Gastrocnemius medialis (tissue), 4 donors: ENCODE results near the gene PHTF2. TPM values are rescaled to one million over a fixed set of nuclear protein-coding genes. Genes with fewer than 3 reads are reported as not detected.
A peak's percentile ranks its signal among the peaks of the same experiment; 100 is the strongest.

ENCODE experiments used
- ATAC-seq, 2 donors: fragments of 150-250 bp; one replicate each; pipeline ENCODE4 v1.9.1; 2016
- DNase-seq, 2 donors: peaks; one replicate each; pipeline ENCODE4 v3.0.0-alpha.2; 2019
- H3K27ac ChIP-seq, 4 donors: fragments of 200-600 bp; sonication (generic); 1 replicate in 1 of 4; 2 replicates in 3 of 4; pipeline ENCODE4 v1.5.1; 2016 to 2018; ENCODE audit warnings: mild to moderate bottlenecking in 2 of 4, moderate library complexity in 1 of 4
- H3K27me3 ChIP-seq, 3 donors: fragments of 200-600 bp; sonication (generic) in 2 of 3; 1 replicate in 1 of 3; 2 replicates in 2 of 3; pipeline versions ENCODE4 v1.5.1 to v1.6.0; 2016 to 2019; ENCODE audit warnings: mild to moderate bottlenecking in 1 of 3, moderate library complexity in 1 of 3
- H3K36me3 ChIP-seq, 2 donors: fragments of 200-600 bp; sonication (generic) in 1 of 2; one replicate each; pipeline ENCODE4 v1.5.1; 2017 to 2018
- H3K4me1 ChIP-seq, 2 donors: fragments of 200-600 bp; sonication (generic) in 1 of 2; one replicate each; pipeline ENCODE4 v1.5.1; 2016 to 2017; ENCODE audit warnings: mild to moderate bottlenecking in 2 of 2
- H3K4me3 ChIP-seq, 4 donors: fragments of 200-600 bp; sonication (generic) in 3 of 4; 1 replicate in 1 of 4; 2 replicates in 3 of 4; pipeline ENCODE4 v1.5.1; 2016 to 2019; ENCODE audit warnings: mild to moderate bottlenecking in 2 of 4
- H3K9me3 ChIP-seq, 3 donors: fragments of 200-600 bp; sonication (generic) in 2 of 3; 1 replicate in 1 of 3; 2 replicates in 2 of 3; pipeline ENCODE4 v1.5.1; 2016 to 2019
- CTCF ChIP-seq, 5 experiments: fragments of 450-650 bp in 3 of 5; fragments of 200-600 bp in 2 of 5; sonication (generic) in 2 of 5; IDR thresholded peaks in 4 of 5; conservative IDR thresholded peaks in 1 of 5; 1 replicate in 4 of 5; 2 replicates in 1 of 5; pipeline ENCODE4 v1.5.1; 2016 to 2019; ENCODE audit warnings: antibody characterized with exemption in 5 of 5, mild to moderate bottlenecking in 3 of 5, moderate library complexity in 3 of 5
- POLR2A ChIP-seq, 2 donors: fragments of 450-650 bp; IDR thresholded peaks; one replicate each; pipeline ENCODE4 v1.6.1; 2017; ENCODE audit warnings: antibody characterized with exemption in 2 of 2, mild to moderate bottlenecking in 2 of 2, moderate library complexity in 2 of 2
- in situ Hi-C, 4 donors: fragments of 200-750 bp; cut with MboI; loops; one replicate each; pipeline versions ENCODE4 v1.15.0 to v1.8.0; 2017; ENCODE audit warnings: low sequenced_read_pairs in 4 of 4
- intact Hi-C: fragments of 100-400 bp; cut with DNase I; formaldehyde crosslinking; loops from one replicate; pipeline ENCODE4 v1.15.1; 2023; ENCODE audit warnings: low total_unique reads
- total RNA-seq, 4 donors: library from RNA; depleted of rRNA; stranded (reverse); fragments of >200 nt; gene quantifications; one replicate each; pipeline versions ENCODE4 v1.1.0 to v1.2.3, GENCODE V29; 2016

PHTF2 gene
- total RNA-seq, 4 donors from 2014 or later = 81.2 to 163 (median 108) TPM

DNA sequence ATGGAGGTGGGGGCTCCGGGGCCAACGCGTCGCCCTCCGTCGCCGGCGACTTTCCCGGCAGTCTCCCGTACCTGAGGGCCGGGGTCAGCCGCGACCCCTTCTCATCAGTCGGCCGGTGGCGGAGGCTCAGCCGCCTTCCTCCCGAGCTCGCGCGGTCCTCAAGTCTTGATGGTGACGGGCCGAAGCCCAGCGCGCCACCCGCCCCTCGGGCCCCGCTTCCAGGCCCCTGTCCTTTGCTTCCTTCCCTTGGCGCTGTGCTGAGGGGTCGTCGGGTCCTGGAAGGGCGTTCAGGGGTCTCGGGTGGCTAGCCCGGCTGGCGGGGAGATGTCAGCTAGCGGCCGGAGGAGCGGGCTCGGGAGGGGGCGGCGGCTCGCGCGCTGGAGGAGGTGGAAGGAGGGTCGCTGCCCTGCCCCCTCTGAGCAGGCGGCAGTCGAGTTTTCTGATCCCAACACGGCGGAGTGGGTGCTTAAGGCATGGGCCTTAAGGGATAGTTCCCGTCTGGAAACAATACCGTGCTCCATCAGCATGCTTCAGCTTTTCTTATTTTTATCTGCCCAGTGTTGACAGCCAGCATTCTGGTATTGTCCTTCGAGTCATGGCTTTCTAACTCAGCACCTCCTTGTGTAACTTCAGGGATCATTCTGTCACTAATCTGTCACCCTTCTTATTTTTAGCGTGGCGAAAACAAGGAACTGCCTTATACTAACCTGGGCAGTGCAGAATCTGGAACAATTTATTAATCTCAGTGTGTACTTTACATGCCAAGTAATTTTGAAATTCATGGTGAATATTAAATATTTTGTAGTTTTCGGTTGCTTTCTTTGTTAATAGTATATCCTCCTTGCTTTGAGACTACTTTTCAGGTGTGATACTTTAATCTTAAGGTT lies 748 bp downstream of the PHTF2 start:
- in situ Hi-C loops (loop anchor here in 1 of 4 donors (10.0 kb wide), 1 partner anchor 105 kb away; the partner anchor contains the start of gene RSBN1L), intact Hi-C loops (loop anchor here (2.0 to 10.0 kb wide), 5 partner anchors 88 to 1475 kb away; partner anchors contain the start of genes PTPN12 and RSBN1L)
- Histone ChIP-seq H3K36me3 (no peaks in the 10 kb centered on the region), H3K9me3 (no peaks in the 10 kb centered on the region), H3K27ac (peak overlapping the region; percentile 98 to 99 (median 98)), H3K27me3 (no peaks in the 10 kb centered on the region), H3K4me3 (peak overlapping the region; percentile 86 to 93 (median 89)), H3K4me1 (peaks cover 34 to 65% of the 10 kb centered on the region in 2 donors)
- TF ChIP-seq POLR2A (IDR thresholded peaks at IDR 0.05) (peak; percentile 56 to 63), CTCF (IDR thresholded peaks at IDR 0.05 in 4 of 5, conservative IDR thresholded peaks at IDR 0.05 in 1 of 5) (no peak)
- ATAC-seq (peak; percentile 69 to 72), DNase-seq (peak; percentile 56 to 65)

GRCh38 chr7:77800158-77800557 lies 1.6 kb downstream of the PHTF2 start:
- Histone ChIP-seq H3K36me3 (no peaks in the 10 kb centered on the region), H3K27ac (peak overlapping the region; percentile 98 to 99 (median 98)), H3K4me1 (peaks cover 27 to 60% of the 10 kb centered on the region in 2 donors), H3K9me3 (no peaks in the 10 kb centered on the region), H3K27me3 (no peaks in the 10 kb centered on the region), H3K4me3 (peak overlapping the region; percentile 86 to 93 (median 89))
- ATAC-seq = no peak
- no peak for TF ChIP-seq CTCF (IDR thresholded peaks at IDR 0.05 in 4 of 5, conservative IDR thresholded peaks at IDR 0.05 in 1 of 5)
- TF ChIP-seq POLR2A (IDR thresholded peaks at IDR 0.05) = no peak
- DNase-seq = no peak
- intact Hi-C loops = loop anchor here (5.0 kb wide), 1 partner anchor 52 kb away; no protein-coding TSS in a partner anchor
- in situ Hi-C loops = no loop called here

GRCh38 chr7:77800730-77801129 lies 2.2 kb downstream of the PHTF2 start:
- Histone ChIP-seq H3K9me3 (no peaks in the 10 kb centered on the region), H3K4me1 (peaks cover 23 to 54% of the 10 kb centered on the region in 2 donors), H3K4me3 (peak overlapping the region in 1 of 4 donors; percentile 93), H3K36me3 (no peaks in the 10 kb centered on the region), H3K27ac (peak overlapping the region; percentile 98 to 99 (median 98)), H3K27me3 (no peaks in the 10 kb centered on the region)
- intact Hi-C loops (loop anchor here (5.0 kb wide), 1 partner anchor 52 kb away; no protein-coding TSS in a partner anchor), in situ Hi-C loops (no loop called here)
- DNase-seq (no peak), ATAC-seq (no peak)
- TF ChIP-seq POLR2A (IDR thresholded peaks at IDR 0.05) = no peak
- no peak for TF ChIP-seq CTCF (IDR thresholded peaks at IDR 0.05 in 4 of 5, conservative IDR thresholded peaks at IDR 0.05 in 1 of 5)

DNA sequence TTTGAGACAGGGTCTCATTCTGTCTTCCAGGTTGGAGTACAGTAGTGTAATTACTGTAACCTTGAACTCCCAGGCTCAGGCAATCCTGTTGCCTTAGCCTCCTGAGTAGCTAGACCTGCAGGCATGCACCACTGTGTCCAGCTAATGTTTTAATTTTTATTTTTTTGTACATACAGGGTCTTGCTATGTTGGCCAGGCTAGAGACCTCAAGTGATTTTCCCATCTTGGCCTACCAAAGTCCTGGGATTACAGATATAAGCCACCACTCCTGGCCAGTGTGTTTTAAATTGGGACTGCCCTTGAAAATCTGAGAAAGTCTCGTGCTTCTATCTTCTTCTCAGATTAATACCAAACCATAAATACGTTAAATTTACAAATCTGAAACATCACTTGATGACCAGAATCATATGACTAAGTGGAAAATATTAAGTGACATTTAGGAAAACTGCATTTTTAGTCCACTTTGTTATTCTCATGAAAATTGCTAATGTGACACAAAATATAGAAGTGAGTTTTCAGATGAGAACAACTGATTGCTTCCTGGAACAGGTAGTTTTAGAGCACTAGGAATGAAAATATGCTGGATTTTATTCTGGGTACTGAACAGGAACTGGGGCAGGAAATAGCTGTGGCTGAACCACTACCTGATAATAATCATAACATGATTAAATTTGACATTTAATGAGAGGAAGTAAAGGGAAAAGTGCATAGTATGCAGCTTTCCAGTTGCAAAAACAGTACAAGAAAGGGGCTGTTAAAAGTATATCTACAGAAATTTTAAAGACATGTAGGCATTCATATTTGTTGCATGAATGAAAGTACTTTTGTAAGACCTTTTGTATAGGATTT lies 4.2 kb downstream of the PHTF2 start:
- Histone ChIP-seq H3K4me1 (peaks cover 6 to 36% of the 10 kb centered on the region in 2 donors), H3K4me3 (no peak overlapping the region), H3K9me3 (no peaks in the 10 kb centered on the region), H3K27me3 (no peaks in the 10 kb centered on the region), H3K36me3 (no peaks in the 10 kb centered on the region), H3K27ac (peak overlapping the region in 3 of 4 donors; percentile 18 to 99 (median 45))
- intact Hi-C loops = loop anchor here (5.0 kb wide), 1 partner anchor 50 kb away; no protein-coding TSS in a partner anchor
- ATAC-seq (no peak), DNase-seq (no peak)
- TF ChIP-seq CTCF (IDR thresholded peaks at IDR 0.05 in 4 of 5, conservative IDR thresholded peaks at IDR 0.05 in 1 of 5) (no peak), POLR2A (IDR thresholded peaks at IDR 0.05) (no peak)
- in situ Hi-C loops = no loop called here
